DND-41 (cell line): ENCODE measurements around the gene NOSTRIN.

Experiments used
- CTCF ChIP-seq: IDR thresholded peaks from 2 replicates; pipeline ENCODE4 v1.5.1; 2012; ENCODE audit warnings: borderline replicate concordance, low read length, moderate library complexity, mild to moderate bottlenecking; ENCODE audit not compliant: poor library complexity, severe bottlenecking; ENCODE audit errors: extremely low read depth
- EZH2 ChIP-seq: IDR thresholded peaks from 3 replicates; pipeline ENCODE4 v1.6.1; 2012; ENCODE audit warnings: borderline replicate concordance, low read depth, mild to moderate bottlenecking, moderate library complexity, low read length, inconsistent platforms; ENCODE audit not compliant: severe bottlenecking

- TF ChIP-seq CTCF (no peak), EZH2 (no peak)
Measured at GRCh38 chr2:168830958-168831357, 28.5 kb downstream of the NOSTRIN start.
